HL-60/S4 treated with phorbol 12-myristate 13-acetate at 8.2 ng/mL for 4 days and 3 days (cell line): ENCODE data around the gene EDN1.
"Not testable (repeated sequence)": the region's sequence is repeated elsewhere in the genome, so short reads cannot be mapped to it uniquely, and the experiment has no call there.

Experiments used
- in situ Hi-C: fragments of 300-500 bp; cut with MboI; formaldehyde crosslinking; loops from 2 replicates; pipeline ENCODE4 v1.15.0; 2022; ENCODE audit warnings: low sequenced_read_pairs

Gene EDN1

GRCh38 chr6:12315292-12316081 lies 25.3 kb downstream of the EDN1 start:
- in situ Hi-C loops: no loop called here

GRCh38 chr6:12318749-12319148 lies 28.6 kb downstream of the EDN1 start:
- in situ Hi-C loops: no loop called here

DNA sequence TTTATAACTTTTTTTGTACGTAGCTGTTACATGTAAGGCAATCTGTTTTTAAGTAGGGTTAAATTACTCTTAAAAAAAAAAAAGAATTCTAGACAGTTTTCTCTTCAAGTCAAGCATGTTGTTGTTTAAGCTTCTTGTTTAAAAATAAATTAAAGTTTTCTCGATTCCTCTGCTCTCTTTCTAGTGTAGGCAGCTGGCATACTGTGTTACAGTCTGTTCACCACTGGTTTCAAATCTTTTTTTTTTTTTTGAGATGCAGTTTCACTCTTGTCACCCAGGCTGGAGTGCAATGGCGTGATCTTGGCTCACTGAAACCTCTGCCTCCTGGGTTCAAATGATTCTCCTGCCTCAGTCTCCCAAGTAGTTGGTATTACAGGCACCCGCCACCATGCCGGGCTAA lies 29.9 kb downstream of the EDN1 start:
- in situ Hi-C loops: not testable (repeated sequence)

DNA sequence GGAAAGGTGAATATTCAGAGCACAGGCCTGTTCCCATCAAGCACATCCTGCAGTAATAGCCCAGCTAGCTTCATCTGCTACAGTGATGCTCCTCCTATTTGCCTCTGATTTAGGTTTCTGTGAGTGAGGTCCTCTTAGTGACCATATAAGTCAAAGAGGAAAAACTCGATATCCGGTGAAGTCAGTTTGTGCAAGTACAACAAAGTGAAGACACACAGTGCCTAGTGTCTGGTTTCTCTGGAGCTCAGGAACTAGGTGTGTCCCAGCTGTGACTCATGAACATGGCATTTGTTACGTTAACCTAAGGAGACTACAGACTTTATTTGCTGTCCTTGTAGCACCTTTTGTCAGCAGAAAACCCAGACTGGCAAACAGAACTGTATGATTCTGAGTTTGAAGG lies 33.9 kb downstream of the EDN1 start:
- in situ Hi-C loops: no loop called here

- in situ Hi-C loops: no loop called here
Measured at GRCh38 chr6:12324748-12325147, 34.6 kb downstream of the EDN1 start.

DNA sequence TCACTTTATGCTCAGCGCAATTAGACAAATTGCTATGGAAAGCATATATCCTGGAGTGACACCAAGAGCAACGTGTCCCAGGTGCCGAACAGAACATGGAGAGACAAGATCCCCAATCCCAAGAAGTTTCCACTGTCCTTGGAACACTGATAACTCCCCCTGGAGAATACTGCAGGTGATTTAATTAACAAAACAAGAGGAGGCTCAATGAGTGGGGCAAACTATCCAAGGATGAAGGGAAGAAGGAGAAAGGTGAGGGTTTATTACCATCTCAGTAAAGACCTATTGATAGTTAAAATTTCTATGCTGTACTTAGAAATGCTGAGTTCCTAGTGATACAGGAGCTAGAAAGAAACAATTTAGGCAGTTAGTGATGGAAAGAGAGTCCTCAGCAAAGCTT lies 35.7 kb downstream of the EDN1 start:
- in situ Hi-C loops: no loop called here

DNA sequence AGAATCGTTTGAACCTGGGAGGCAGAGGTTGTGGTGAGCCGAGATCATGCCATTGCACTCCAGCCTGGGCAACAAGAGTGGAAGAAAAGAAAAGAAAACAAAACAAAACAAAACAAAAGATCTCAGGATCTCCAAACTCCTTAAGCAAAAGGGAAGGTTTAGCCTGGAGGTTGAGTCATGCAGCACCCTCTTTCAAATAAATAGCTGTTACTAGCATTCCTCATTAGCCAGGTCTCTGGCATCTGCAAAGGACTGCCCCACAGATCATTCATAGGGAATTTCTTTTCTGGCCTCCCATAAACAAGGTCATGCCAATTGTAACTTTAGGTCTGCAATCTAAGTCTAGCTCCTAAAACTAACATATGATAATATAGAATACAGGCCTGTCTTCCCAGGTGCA lies 37.2 kb downstream of the EDN1 start:
- in situ Hi-C loops: no loop called here

DNA sequence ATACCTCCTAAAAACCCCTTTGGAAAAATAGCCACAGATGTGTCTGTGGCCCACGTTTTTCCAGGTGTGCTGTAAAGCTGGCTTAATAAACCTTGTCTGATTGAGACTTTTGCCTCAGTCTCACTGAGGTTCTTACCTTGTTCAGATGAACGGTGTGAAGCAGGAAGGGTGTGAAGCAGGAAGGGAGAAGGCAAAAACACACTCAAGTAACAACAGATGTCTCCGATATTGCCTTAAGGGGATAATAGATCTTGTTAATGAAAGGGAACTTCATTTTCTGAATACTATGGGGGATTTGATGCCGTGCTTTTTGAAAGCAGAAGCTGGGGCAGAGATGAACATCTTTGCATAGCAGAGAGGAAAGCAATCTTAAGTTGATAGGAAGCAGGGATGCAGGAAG lies 37.8 kb downstream of the EDN1 start:
- in situ Hi-C loops: no loop called here

- in situ Hi-C loops: no loop called here
Measured at GRCh38 chr6:12328701-12329100, 38.5 kb downstream of the EDN1 start.

GRCh38 chr6:12331474-12331873 lies 41.3 kb downstream of the EDN1 start:
- in situ Hi-C loops: no loop called here

DNA sequence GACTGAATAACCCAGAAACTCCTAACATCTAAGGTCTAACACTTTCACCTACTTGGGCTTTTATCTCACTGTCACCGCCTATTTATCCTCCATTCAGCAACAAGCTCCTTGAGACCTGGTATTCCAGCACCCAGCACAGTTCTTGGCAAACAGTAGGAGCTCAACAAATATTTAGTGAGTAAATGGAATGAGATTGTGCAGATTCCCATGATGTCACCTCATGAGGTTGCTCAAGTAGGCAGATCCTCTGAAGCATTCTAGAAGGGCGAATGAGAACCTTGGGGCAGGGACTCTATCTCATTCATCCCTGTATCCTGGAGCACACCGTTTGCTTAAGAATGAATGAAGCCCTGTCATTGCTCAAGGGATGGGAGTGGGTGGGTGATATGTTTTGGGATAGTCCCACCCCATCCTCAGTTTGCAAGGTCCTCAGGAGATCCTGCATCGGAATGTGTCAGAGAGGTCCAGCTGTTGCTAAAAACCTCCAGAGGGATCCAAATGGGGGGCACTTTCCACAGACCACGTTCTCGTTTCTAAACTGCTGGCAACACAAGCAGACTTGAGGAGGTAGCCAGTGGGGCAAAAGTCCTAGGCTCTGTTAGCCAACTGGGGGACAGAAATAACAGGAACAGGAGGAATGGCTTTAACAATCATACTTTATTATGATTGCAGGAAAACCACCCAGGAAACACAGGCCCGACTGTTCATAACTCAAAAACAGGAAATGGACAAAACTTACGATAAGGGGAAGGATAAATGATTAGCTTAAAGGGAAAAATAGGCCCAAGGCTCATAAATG lies 42.0 kb downstream of the EDN1 start:
- in situ Hi-C loops: no loop called here

- in situ Hi-C loops: not testable (repeated sequence)
Measured at GRCh38 chr6:12332750-12333079, 42.6 kb downstream of the EDN1 start.

DNA sequence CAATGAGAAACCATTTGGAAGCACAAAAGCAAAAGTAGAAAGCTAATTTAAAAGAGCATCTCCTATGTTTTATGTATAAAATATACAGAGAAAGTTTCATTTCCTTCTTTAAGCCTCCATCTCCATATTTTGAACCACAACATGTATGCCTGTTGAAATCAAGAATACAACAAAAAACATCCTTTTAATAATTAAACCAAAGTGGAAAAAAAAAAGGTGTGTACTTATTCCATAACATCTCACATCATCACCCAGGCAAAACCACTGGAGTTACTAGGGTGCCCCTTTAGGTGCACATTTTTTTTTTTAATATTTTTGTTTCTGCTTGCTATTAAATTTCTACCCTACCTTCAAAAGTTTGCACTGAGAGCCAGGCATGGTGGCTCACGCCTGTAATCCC lies 43.0 kb downstream of the EDN1 start:
- in situ Hi-C loops: no loop called here

DNA sequence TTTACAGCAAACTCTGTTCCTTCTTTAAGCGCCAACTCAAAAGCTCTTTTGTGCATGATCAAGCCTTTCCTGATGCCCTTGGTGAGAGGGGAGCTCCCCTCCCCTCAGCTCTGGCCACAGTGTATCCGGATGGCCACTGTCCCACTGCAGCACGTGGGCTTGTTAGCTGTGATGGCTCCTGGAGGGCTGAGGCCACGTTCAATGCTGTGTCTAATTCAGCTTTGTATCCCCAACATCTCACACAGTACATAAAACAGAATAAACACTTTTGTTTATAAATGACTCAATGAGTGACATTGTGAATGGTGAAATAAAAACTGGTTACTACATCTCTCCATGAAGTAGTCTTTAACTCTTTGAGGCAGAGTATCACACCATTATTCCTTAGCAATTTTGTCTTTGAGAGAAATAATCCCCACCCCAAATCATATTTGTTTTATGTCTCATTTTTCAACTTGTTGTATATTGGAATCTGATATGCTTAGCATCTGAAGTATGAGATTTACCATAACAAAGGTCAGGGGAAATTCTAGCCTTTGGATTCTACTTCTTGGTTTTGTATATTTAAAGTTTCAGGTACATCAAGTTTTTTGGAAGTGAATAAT lies 44.5 kb downstream of the EDN1 start:
- in situ Hi-C loops: no loop called here

GRCh38 chr6:12335131-12335527 lies 45.0 kb downstream of the EDN1 start:
- in situ Hi-C loops: no loop called here

- in situ Hi-C loops: no loop called here
Measured at GRCh38 chr6:12335717-12336116, 45.6 kb downstream of the EDN1 start.

DNA sequence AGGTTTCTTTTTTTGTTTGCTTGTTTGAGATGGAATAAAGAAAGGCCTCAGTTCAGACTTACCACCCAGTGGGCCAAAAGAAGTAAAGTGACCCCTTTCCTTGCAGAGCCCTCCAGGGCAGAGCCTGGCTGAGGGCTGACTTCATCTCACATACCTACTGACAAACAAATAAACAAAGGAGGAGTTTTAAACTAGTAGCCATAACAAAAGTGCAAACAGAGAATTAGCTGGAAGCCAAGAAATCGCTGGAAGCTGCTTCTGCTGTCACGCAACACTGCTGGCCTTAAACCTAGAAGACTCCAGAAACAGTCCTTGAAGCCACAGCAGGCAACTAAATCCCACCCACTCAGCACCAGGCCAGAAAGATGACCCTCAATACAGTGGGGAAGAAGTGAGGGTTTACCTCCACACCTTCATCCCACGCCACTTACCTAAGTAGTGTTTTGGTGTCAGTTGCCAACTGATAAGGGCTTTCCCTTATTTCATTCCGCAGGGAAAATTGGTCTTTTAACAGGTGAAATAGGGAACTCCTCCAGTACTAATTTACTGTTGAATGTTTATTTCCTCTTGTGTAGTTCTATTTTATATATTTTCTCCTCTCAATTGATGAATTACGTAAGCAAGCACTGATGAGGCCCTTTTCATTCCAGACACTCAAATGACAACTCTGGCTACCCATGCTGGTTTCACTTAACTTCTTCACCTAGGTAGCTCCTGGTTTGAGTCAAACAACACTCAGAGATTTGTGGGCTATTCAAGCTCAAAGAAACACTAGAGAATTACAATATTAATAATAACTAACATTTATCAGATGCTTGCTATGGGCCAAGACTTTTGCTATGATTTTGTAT lies 46.2 kb downstream of the EDN1 start:
- in situ Hi-C loops: no loop called here

DNA sequence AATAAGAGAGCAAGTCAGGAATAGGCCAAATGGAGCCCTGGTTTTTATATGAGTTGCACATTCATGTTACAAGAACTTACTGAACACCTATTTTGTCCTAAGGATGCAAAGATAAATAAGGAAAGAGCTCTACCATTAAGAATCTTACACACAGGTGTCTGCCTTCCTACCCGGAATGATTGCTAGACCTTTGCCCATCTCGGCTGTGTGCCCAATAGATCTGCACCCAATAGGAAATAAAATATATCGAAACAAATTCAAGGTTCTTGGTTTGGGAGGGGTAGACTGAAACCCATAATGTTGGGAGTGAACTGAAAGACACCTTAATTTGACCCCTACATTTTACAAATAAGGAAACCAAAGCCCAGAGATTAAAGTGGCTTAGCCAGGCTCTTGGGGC lies 48.9 kb downstream of the EDN1 start:
- in situ Hi-C loops: no loop called here

DNA sequence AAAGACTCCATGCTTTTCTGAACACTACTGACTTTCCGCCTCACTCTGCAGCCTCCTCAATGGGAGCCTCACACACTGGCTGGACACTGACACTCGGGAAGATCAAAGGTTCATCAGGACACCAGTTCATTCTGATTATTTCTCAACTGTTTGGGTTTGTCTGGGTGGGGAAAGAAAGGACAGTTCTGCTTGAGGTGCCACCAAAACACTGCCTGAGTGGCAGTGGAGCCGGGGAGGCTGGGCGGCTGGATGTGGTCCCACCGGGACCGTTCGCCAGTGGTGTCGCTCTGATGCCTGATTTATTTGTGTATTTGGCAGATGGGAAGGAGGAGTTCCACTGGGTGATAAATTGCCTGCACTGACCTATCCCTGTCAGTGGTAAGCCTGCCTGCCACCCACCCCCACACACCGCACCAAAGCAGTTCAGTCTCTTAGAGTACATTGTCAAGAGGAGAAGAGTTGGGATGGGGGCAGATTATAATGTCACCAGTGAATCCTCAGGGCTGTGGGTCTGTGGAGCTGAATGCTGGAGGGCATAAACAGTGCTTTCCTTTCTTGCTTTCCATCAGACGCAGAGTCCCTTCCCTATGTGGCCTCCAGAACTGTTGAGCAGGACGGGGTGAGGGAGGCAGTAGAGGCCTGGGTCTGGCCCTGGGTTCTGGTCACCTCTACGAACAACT lies 49.8 kb downstream of the EDN1 start:
- in situ Hi-C loops: no loop called here

DNA sequence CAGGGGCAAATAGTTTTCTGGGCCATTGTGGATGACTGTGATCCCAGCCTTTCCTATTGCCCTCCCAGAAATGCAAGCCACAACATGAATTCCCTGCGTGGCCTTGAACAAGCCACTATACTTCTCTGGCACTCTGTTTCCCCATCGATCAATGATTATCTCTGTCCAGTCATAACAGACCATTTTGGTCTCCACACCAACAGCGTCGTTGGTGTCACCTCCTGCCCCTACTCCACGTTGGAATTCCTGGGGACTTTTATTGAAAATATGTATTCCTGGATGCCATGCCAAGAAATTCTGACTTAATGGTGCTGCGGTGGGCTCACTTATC lies 50.3 kb downstream of the EDN1 start:
- in situ Hi-C loops: no loop called here

DNA sequence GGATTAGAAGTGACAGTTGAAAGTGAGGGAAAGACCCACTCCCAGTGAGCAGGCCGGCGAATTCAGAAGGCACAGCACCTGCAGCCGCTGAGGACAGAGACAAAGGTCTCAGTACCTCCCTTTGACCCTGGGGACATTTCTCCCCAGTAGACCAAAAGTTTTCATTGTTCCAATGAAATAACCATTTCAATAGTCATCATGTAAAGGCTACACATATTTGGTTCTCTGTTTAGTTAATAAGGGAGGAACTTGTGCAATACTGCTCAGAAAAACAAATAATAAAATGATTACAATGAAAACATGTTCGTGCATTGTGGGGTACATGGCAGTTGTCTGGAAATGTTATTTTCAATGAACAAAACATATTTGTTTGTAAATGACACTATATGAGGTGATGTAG lies 52.5 kb downstream of the EDN1 start:
- in situ Hi-C loops: no loop called here
